Stimulated activated naive B cell treated with anti-CD40 and anti-IgM and Interleukin-4, amounts not matched to agents 10 μg/mL and 1 μg/mL and 100 μg/mL, for 72 hours (primary cell): ENCODE measurements around the gene NPL.
A peak's percentile ranks its signal among the peaks of the same experiment; 100 is the strongest.

Experiments used
- ATAC-seq, 2 donors: fragments of 150-1000 bp; cut with Tn5 transposase; replicated peaks; 2 replicates each; pipeline ENCODE4 v1.10.0; 2021; ENCODE audit warnings: moderate library complexity in 1 of 2
- DNase-seq: peaks from one replicate; pipeline ENCODE4 v3.0.0; 2021
- H3K27ac Mint-ChIP-seq: one replicate; pipeline ENCODE4 v1.8.0; 2022; ENCODE audit warnings: mild to moderate bottlenecking, mixed read lengths
- H3K27me3 Mint-ChIP-seq, 2 donors: one replicate each; pipeline ENCODE4 v1.8.0; 2022; ENCODE audit warnings: mixed read lengths in 2 of 2
- H3K36me3 Mint-ChIP-seq, 2 donors: one replicate each; pipeline ENCODE4 v1.8.0; 2022; ENCODE audit warnings: mixed read lengths in 2 of 2, mild to moderate bottlenecking in 1 of 2
- H3K4me1 Mint-ChIP-seq, 2 donors: one replicate each; pipeline ENCODE4 v1.8.0; 2022; ENCODE audit warnings: mixed read lengths in 2 of 2, mild to moderate bottlenecking in 1 of 2
- H3K4me3 Mint-ChIP-seq, 2 donors: one replicate each; pipeline ENCODE4 v1.8.0; 2022; ENCODE audit warnings: mild to moderate bottlenecking in 2 of 2, mixed read lengths in 2 of 2, moderate library complexity in 1 of 2
- H3K9me3 Mint-ChIP-seq, 2 donors: one replicate each; pipeline ENCODE4 v1.8.0; 2022; ENCODE audit warnings: mixed read lengths in 2 of 2, mild to moderate bottlenecking in 1 of 2

The NPL gene

DNA sequence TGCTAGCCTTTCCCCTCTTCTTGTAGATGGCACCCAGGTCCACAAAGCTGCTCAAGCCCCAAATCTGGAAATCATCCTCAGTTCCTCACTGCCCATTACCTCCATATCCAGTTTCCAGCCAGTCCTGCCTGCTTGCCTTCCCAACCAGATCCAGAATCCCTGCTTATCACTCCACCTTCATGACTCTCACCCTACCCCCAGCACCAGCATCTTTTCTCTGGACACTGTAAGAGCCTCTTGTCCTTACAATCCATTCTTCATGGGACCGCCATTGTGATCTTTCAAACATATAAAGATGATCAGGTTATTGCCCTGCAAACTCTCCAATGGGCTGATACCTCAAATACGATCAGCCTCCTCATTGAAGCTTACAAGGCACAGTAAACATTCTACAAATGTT is 23.5 kb upstream of the NPL start:
- ATAC-seq = no peak
- DNase-seq = no peak
- Mint-ChIP-seq H3K27ac (no peak overlapping the region), H3K4me1 (peaks cover 2 to 3% of the 10 kb centered on the region in 2 donors), H3K36me3 (peaks cover 4% of the 10 kb centered on the region in 2 donors), H3K27me3 (peaks cover 0 to 5% of the 10 kb centered on the region in 2 donors), H3K4me3 (no peak overlapping the region), H3K9me3 (peaks cover 0 to 6% of the 10 kb centered on the region in 2 donors)

- H3K4me1 Mint-ChIP-seq = peaks cover 0 to 2% of the 10 kb centered on the region in 2 donors
- H3K36me3 Mint-ChIP-seq = no peaks in the 10 kb centered on the region
- H3K4me3 Mint-ChIP-seq = no peak overlapping the region
- H3K27me3 Mint-ChIP-seq = peaks cover 0 to 5% of the 10 kb centered on the region in 2 donors
- ATAC-seq (no peak), DNase-seq (no peak)
- H3K9me3 Mint-ChIP-seq = no peaks in the 10 kb centered on the region
- H3K27ac Mint-ChIP-seq = no peak overlapping the region
These were observed 22.5 kb upstream of the NPL start for GRCh38 chr1:182766881-182767645.

DNA sequence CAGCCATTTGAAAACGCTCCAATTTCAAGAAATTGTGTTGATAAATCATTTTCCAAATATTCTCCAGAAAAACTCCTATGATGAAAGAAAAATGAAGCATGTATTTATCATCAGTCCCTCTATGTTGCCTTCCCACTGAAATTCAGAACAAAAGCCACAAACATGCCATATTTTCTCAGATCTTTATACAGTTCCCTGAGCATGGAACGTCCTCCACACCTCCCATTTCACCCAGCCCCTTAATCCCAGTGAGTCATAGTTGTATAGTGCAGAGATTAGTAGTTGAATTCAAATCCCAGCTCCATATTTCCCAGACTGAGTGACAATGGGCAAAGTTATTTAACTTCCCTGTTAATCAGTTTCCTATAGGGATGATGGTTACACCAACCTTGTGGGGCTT is 20.6 kb upstream of the NPL start:
- no peak for ATAC-seq
- peaks cover 0 to 7% of the 10 kb centered on the region in 2 donors for H3K27me3 Mint-ChIP-seq
- no peak for DNase-seq
- H3K27ac Mint-ChIP-seq = no peak overlapping the region
- peaks cover 0 to 2% of the 10 kb centered on the region in 2 donors for H3K4me1 Mint-ChIP-seq
- no peaks in the 10 kb centered on the region for H3K36me3 Mint-ChIP-seq
- no peak overlapping the region for H3K4me3 Mint-ChIP-seq
- no peaks in the 10 kb centered on the region for H3K9me3 Mint-ChIP-seq

GRCh38 chr1:182770232-182770631 is 19.3 kb upstream of the NPL start:
- no peak for ATAC-seq
- Mint-ChIP-seq H3K27ac (no peak overlapping the region), H3K27me3 (peaks cover 12 to 18% of the 10 kb centered on the region in 2 donors), H3K36me3 (no peaks in the 10 kb centered on the region), H3K4me3 (no peak overlapping the region), H3K9me3 (no peaks in the 10 kb centered on the region), H3K4me1 (peaks cover 0 to 2% of the 10 kb centered on the region in 2 donors)
- no peak for DNase-seq

- Mint-ChIP-seq H3K27ac (no peak overlapping the region), H3K4me3 (no peak overlapping the region), H3K9me3 (no peaks in the 10 kb centered on the region), H3K27me3 (peaks cover 12 to 18% of the 10 kb centered on the region in 2 donors), H3K4me1 (peaks cover 0 to 2% of the 10 kb centered on the region in 2 donors), H3K36me3 (no peaks in the 10 kb centered on the region)
- no peak for DNase-seq
- no peak for ATAC-seq
These were observed 18.2 kb upstream of the NPL start for GRCh38 chr1:182771187-182771984.

DNA sequence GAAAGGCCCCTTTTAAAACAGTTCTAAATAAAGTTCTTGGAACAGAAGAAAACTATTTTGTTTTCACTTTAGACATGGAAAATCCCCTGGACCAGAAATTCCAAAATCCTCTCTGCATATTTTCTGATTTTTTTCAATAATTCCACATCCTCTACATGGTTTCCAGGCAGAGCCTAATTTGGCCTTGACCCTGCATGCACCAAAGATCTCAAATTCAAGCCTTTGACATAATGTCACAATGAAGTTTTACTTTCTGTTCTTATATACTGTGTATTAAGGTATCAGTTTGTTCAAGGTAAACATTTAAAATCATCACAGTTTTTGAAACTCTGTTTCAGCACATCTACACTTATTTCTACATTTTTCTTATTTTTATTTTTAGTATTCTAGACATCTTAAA is 12.2 kb upstream of the NPL start:
- Mint-ChIP-seq H3K27me3 (peaks cover 12 to 14% of the 10 kb centered on the region in 2 donors), H3K4me1 (peaks cover 5 to 7% of the 10 kb centered on the region in 2 donors), H3K9me3 (no peaks in the 10 kb centered on the region), H3K4me3 (no peak overlapping the region), H3K27ac (no peak overlapping the region), H3K36me3 (no peaks in the 10 kb centered on the region)
- no peak for DNase-seq
- no peak for ATAC-seq

- Mint-ChIP-seq H3K9me3 (no peaks in the 10 kb centered on the region), H3K36me3 (no peaks in the 10 kb centered on the region), H3K27ac (no peak overlapping the region), H3K4me3 (no peak overlapping the region), H3K4me1 (peaks cover 7 to 10% of the 10 kb centered on the region in 2 donors), H3K27me3 (peaks cover 12% of the 10 kb centered on the region in 2 donors)
- DNase-seq = no peak
- no peak for ATAC-seq
These were observed 10.7 kb upstream of the NPL start for GRCh38 chr1:182778862-182779261.

- peaks cover 7 to 10% of the 10 kb centered on the region in 2 donors for H3K4me1 Mint-ChIP-seq
- H3K36me3 Mint-ChIP-seq = no peaks in the 10 kb centered on the region
- DNase-seq (no peak), ATAC-seq (no peak)
- H3K4me3 Mint-ChIP-seq = no peak overlapping the region
- no peak overlapping the region for H3K27ac Mint-ChIP-seq
- H3K27me3 Mint-ChIP-seq = peaks cover 5 to 7% of the 10 kb centered on the region in 2 donors
- no peaks in the 10 kb centered on the region for H3K9me3 Mint-ChIP-seq
These were observed 10.0 kb upstream of the NPL start for GRCh38 chr1:182779530-182779929.

- no peak overlapping the region for H3K27ac Mint-ChIP-seq
- peaks cover 0 to 3% of the 10 kb centered on the region in 2 donors for H3K27me3 Mint-ChIP-seq
- H3K4me1 Mint-ChIP-seq = peaks cover 7 to 10% of the 10 kb centered on the region in 2 donors
- ATAC-seq (peak; percentile 85 to 89), DNase-seq (peak; percentile 49)
- H3K36me3 Mint-ChIP-seq = no peaks in the 10 kb centered on the region
- H3K9me3 Mint-ChIP-seq = no peaks in the 10 kb centered on the region
- H3K4me3 Mint-ChIP-seq = no peak overlapping the region
These were observed 7.6 kb upstream of the NPL start for GRCh38 chr1:182781841-182782586.

DNA sequence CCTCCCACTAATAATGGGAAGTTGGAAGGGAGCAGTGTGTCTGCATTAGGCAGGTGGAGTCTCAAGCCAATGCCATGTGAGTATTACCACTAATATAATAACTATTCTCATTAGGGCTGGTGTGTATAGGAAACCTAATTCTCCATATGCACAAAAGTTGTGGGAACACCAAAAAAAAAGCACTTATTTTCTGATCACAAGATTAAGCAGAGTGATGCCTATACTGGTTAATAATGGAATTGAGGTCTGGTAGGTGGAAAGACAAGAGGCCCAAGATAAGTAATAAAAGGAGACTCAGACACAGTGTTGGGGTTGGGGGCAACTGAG is 7.0 kb upstream of the NPL start:
- no peaks in the 10 kb centered on the region for H3K9me3 Mint-ChIP-seq
- DNase-seq = no peak
- peak overlapping the region; percentile 78 for H3K27ac Mint-ChIP-seq
- peaks cover 0 to 3% of the 10 kb centered on the region in 2 donors for H3K27me3 Mint-ChIP-seq
- no peaks in the 10 kb centered on the region for H3K36me3 Mint-ChIP-seq
- H3K4me3 Mint-ChIP-seq = no peak overlapping the region
- ATAC-seq = no peak
- peaks cover 7 to 10% of the 10 kb centered on the region in 2 donors for H3K4me1 Mint-ChIP-seq

DNA sequence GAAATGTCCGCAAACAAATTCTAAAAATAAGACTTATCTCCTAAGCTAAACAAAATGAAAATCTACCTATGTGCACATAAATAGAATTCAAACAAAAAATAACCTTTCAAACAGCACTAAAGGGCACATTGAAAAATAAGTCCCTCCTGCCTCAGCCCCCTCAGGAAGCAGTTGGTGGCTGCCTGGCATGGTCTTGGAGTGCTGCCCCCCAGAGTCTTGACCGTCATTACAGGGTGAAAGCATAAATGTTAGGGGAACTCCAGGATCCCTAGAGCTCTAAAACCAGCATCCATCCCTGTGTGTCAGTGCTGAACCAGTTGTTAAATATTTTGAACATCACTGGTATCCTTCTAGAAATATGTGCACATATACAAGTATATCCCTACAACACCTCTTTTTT is 6.5 kb upstream of the NPL start:
- Mint-ChIP-seq H3K27me3 (peaks cover 3 to 4% of the 10 kb centered on the region in 2 donors), H3K9me3 (no peaks in the 10 kb centered on the region), H3K36me3 (no peaks in the 10 kb centered on the region), H3K27ac (no peak overlapping the region), H3K4me1 (peaks cover 7 to 10% of the 10 kb centered on the region in 2 donors), H3K4me3 (no peak overlapping the region)
- ATAC-seq (no peak), DNase-seq (no peak)

DNA sequence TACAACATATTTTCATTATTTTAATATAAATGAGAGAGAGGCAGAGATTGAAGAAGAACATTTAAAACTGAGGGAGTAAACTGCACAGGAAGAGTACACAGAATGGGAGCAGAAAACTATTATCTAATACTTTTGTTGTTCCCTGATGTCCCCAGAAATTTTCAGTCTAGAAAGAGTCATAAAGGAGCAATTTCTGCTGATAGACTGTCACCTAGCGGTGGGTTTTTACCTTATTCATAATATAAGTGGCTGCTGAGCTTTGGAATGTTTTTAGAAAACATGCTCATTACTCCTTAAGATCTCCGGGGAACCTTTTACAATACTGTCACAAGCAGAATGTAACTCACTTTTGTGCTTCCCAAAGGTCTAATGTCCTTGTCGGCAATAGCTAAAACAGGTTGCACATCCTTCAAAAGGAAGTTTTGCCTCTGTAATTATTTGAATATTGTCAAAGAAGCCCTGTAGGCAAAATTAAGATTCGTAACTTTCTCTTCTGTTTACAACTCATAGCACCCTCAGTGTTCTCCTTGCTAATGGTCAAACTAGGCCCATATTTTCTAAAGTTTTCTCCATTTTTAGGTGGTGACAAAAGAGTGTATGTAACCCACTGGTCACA is 4.9 kb upstream of the NPL start:
- H3K27me3 Mint-ChIP-seq = peaks cover 3 to 7% of the 10 kb centered on the region in 2 donors

GRCh38 chr1:182785181-182785580 is 4.4 kb upstream of the NPL start:
- H3K4me1 Mint-ChIP-seq = peaks cover 14 to 26% of the 10 kb centered on the region in 2 donors
- no peak overlapping the region for H3K4me3 Mint-ChIP-seq
- no peaks in the 10 kb centered on the region for H3K9me3 Mint-ChIP-seq
- H3K27me3 Mint-ChIP-seq = peaks cover 3 to 7% of the 10 kb centered on the region in 2 donors
- no peak overlapping the region for H3K27ac Mint-ChIP-seq
- no peak for ATAC-seq
- no peak for DNase-seq
- H3K36me3 Mint-ChIP-seq = no peaks in the 10 kb centered on the region

More for the DNA sequence above, 4.9 kb upstream of the NPL start:
- H3K27ac Mint-ChIP-seq = no peak overlapping the region
- H3K9me3 Mint-ChIP-seq = no peaks in the 10 kb centered on the region
- H3K36me3 Mint-ChIP-seq = no peaks in the 10 kb centered on the region
- H3K4me3 Mint-ChIP-seq = no peak overlapping the region
- DNase-seq (no peak), ATAC-seq (no peak)
- peaks cover 10 to 21% of the 10 kb centered on the region in 2 donors for H3K4me1 Mint-ChIP-seq
